Endothelial cell of umbilical vein (primary cell): ENCODE data around the gene ARHGAP18. TPM values are rescaled to one million over a fixed set of nuclear protein-coding genes. Genes with fewer than 3 reads are reported as not detected.

Source experiments
- BruUV-seq: library from RNA; stranded (reverse); fragments of 400-500 nt; replicated peaks from 2 replicates; lab custom pipeline; 2021; lab: Mats Ljungman, UMichigan
- CTCF ChIA-PET: fragments of 300-600, 350-600 bp; sonication (Branson Sonifier 250); formaldehyde crosslinking; loops from one replicate; lab custom pipeline; 2021; ENCODE audit warnings: antibody characterized with exemption, inconsistent platforms; lab: Charles Lee
- POLR2A ChIA-PET: fragments of 300-600, 350-600 bp; sonication (Branson Sonifier 250); formaldehyde crosslinking; loops from one replicate; lab custom pipeline; 2021; ENCODE audit warnings: antibody characterized with exemption, inconsistent platforms; lab: Charles Lee
- DNase-seq: peaks from one replicate; pipeline ENCODE4 v3.0.0-alpha.2; 2011; ENCODE audit warnings: low read depth, low spot score
- FAIRE-seq: peaks from 2 replicates; lab custom pipeline; 2011; peaks lifted over from hg19 to GRCh38; lab: Jason Lieb, UNC
- H2AFZ ChIP-seq: 2 replicates; pipeline ENCODE4 v1.6.0; 2012; ENCODE audit warnings: low read depth, low read length, control low read depth, inconsistent platforms
- H3K27ac ChIP-seq: 2 replicates; pipeline ENCODE4 v1.5.1; 2011; ENCODE audit warnings: low read depth, mild to moderate bottlenecking, control low read depth, low read length, moderate library complexity; ENCODE audit not compliant: insufficient read depth
- H3K27me3 ChIP-seq, 2 experiments: 2 replicates each; pipeline versions ENCODE4 v1.6.0 to v1.6.1; 2011; ENCODE audit warnings: low read length in 2 of 2, mixed read lengths in 1 of 2; ENCODE audit not compliant: control insufficient read depth in 2 of 2, insufficient read depth in 2 of 2
- H3K36me3 ChIP-seq, 2 experiments: 2 replicates in 1 of 2; 3 replicates in 1 of 2; pipeline ENCODE4 v1.5.1; 2011; ENCODE audit warnings: low read length in 2 of 2, mild to moderate bottlenecking in 1 of 2, moderate library complexity in 1 of 2; ENCODE audit not compliant: control insufficient read depth in 2 of 2, insufficient read depth in 2 of 2; ENCODE audit errors: extremely low read depth in 1 of 2
- H3K4me1 ChIP-seq: 3 replicates; pipeline ENCODE4 v1.5.1; 2011; ENCODE audit warnings: mild to moderate bottlenecking, low read length; ENCODE audit not compliant: control insufficient read depth, insufficient read depth; ENCODE audit errors: extremely low read depth
- H3K4me2 ChIP-seq: 2 replicates; pipeline ENCODE4 v1.6.1; 2011; ENCODE audit warnings: low read length, control low read depth, mixed read lengths; ENCODE audit not compliant: insufficient read depth
- H3K4me3 ChIP-seq, 3 experiments: fragments of 200-600 bp in 1 of 3; sonication (generic), shearing (Covaris generic) in 1 of 3; replicated peaks in 1 of 3; 2 replicates each; pipeline ENCODE4 v1.5.1; 2011 to 2016; ENCODE audit warnings: control low read depth in 3 of 3, low read length in 3 of 3, mild to moderate bottlenecking in 2 of 3, inconsistent platforms in 1 of 3, low read depth in 1 of 3, moderate library complexity in 1 of 3; ENCODE audit not compliant: insufficient read depth in 1 of 3
- H3K79me2 ChIP-seq: 2 replicates; pipeline ENCODE4 v1.6.0; 2012; ENCODE audit warnings: low read length, inconsistent platforms; ENCODE audit not compliant: control insufficient read depth, insufficient read depth
- H3K9ac ChIP-seq: replicated peaks from 2 replicates; pipeline ENCODE3; 2011; ENCODE audit warnings: low read length, control low read depth; ENCODE audit not compliant: insufficient read depth; ENCODE audit errors: extremely low read depth
- H3K9me1 ChIP-seq: replicated peaks from 3 replicates; pipeline ENCODE4 v1.6.0; 2011; ENCODE audit warnings: mild to moderate bottlenecking, low read length; ENCODE audit not compliant: control insufficient read depth, insufficient read depth; ENCODE audit errors: extremely low read depth
- H3K9me3 ChIP-seq: replicated peaks from 2 replicates; pipeline ENCODE4 v1.5.1; 2012; ENCODE audit warnings: low read length, inconsistent platforms; ENCODE audit not compliant: control insufficient read depth, insufficient read depth
- H4K20me1 ChIP-seq: replicated peaks from 2 replicates; pipeline ENCODE3; 2011; ENCODE audit warnings: mild to moderate bottlenecking, low read length; ENCODE audit not compliant: control insufficient read depth, insufficient read depth; ENCODE audit errors: extremely low read depth
- EZH2 ChIP-seq: IDR thresholded peaks from 2 replicates; pipeline ENCODE4 v1.6.1; 2012; ENCODE audit warnings: borderline replicate concordance, low read depth, mild to moderate bottlenecking, moderate library complexity, low read length, inconsistent platforms; ENCODE audit not compliant: severe bottlenecking
- FOS ChIP-seq: IDR thresholded peaks from 2 replicates; pipeline ENCODE4 v1.6.1; 2011; ENCODE audit warnings: mild to moderate bottlenecking, low read length, moderate library complexity, borderline replicate concordance; ENCODE audit not compliant: insufficient read depth
- GATA2 ChIP-seq: IDR thresholded peaks from 2 replicates; pipeline ENCODE4 v1.7.0; 2011; ENCODE audit warnings: low read depth, mild to moderate bottlenecking, moderate library complexity, mixed read lengths, low read length; ENCODE audit not compliant: insufficient read length, insufficient read depth
- JUN ChIP-seq: IDR thresholded peaks from 2 replicates; pipeline ENCODE4 v1.6.1; 2011; ENCODE audit warnings: borderline replicate concordance, low read depth; ENCODE audit not compliant: insufficient read length, insufficient read depth
- MYC ChIP-seq: IDR thresholded peaks from one replicate; pipeline ENCODE4 v1.6.1; 2011; ENCODE audit warnings: mild to moderate bottlenecking, low read depth, low read length
- POLR2A ChIP-seq: IDR thresholded peaks from 2 replicates; pipeline ENCODE4 v1.6.1; 2012; ENCODE audit warnings: low read depth, mild to moderate bottlenecking, control low read depth, low read length
- POLR2AphosphoS5 ChIP-seq: IDR thresholded peaks from 2 replicates; pipeline ENCODE4 v1.6.1; 2012; ENCODE audit warnings: low read depth, mild to moderate bottlenecking, control low read depth, low read length, moderate library complexity; ENCODE audit not compliant: insufficient read depth
- dilution Hi-C: fragments of 300-500 bp; cut with MboI; formaldehyde crosslinking; loops from one replicate; pipeline ENCODE4 v1.15.0; 2019; ENCODE audit warnings: low sequenced_read_pairs; ENCODE audit not compliant: extremely low pct_ligation_motif_present
- intact Hi-C: fragments of 100-400 bp; cut with micrococcal nuclease; formaldehyde crosslinking; loops from one replicate; pipeline ENCODE4 v1.10.0; 2022
- polyA plus RNA-seq, 4 experiments: library from polyadenylated mRNA; depleted of rRNA in 3 of 4; stranded (reverse) in 3 of 4; unstranded in 1 of 4; fragments of >200 nt; gene quantifications; 2 replicates each; pipeline versions ENCODE4 v1.2.1 to v1.2.3, GENCODE V29; 2011 to 2012; ENCODE audit warnings: missing spikeins in 1 of 4
- total RNA-seq: library from RNA; stranded (reverse); gene quantifications from 2 replicates; pipeline ENCODE4 v1.2.3, GENCODE V29; 2021
- TF ChIP-seq, protein P1 (sequence below), 2 donors: IDR thresholded peaks; 1 replicate in 1 of 2; 2 replicates in 1 of 2; pipeline ENCODE4 v1.5.1; 2011; ENCODE audit warnings: low read length in 2 of 2, mild to moderate bottlenecking in 2 of 2, moderate library complexity in 2 of 2, control low read depth in 1 of 2, inconsistent platforms in 1 of 2, low read depth in 1 of 2; ENCODE audit not compliant: insufficient read depth in 1 of 2; ENCODE audit errors: extremely low read depth in 1 of 2
- TF ChIP-seq, protein P2 (sequence below): IDR thresholded peaks from 2 replicates; pipeline ENCODE4 v1.6.1; 2011; ENCODE audit not compliant: insufficient read depth, insufficient read length

ARHGAP18 gene
- total and polyA plus RNA-seq, 2 donors (not counting 3 experiments of a cell fraction or from before 2014, with no cell fraction given), result 13.1 to 86.1 TPM

DNA sequence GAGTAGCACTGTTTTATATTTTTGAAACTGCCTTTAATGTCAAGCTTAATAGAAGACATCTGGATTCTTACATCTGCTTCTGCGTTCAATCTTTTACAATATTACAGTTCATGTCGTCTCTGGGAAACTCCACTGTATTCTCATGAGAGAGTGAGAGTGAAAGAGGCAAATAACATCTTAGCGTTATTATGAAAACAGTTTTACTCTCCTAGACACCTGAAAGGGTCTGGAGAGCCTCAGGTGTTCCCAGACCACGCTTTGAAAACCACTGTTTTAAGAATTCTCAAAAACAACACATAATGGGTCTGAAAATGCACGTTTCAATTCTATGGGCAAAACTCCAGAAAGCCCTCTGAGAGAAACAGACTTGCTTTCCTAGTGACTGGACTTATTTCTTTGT, 63.3 kb downstream of the ARHGAP18 start:
- Histone ChIP-seq H3K9ac (peak overlapping the region; percentile 76), H4K20me1 (no peaks in the 10 kb centered on the region), H3K79me2 (peaks cover 40% of the 10 kb centered on the region), H3K4me3 (no peak overlapping the region), H3K9me3 (no peaks in the 10 kb centered on the region), H3K36me3 (peaks cover 0 to 7% of the 10 kb centered on the region in 2 experiments), H3K4me2 (peak overlapping the region; percentile 89), H3K9me1 (no peaks in the 10 kb centered on the region), H3K27me3 (no peaks in the 10 kb centered on the region), H3K27ac (peak overlapping the region; percentile 98), H3K4me1 (peaks cover 81% of the 10 kb centered on the region), H2AFZ (no peak overlapping the region)
- DNase-seq (no peak), FAIRE-seq (no peak)
- no TSS peak for BruUV-seq
- ChIA-PET CTCF (interaction anchor here (3.4 kb wide), 1 partner anchor 26 kb away, joined by 16 read pairs; no protein-coding TSS in a partner anchor), POLR2A (no interaction called here)
- intact Hi-C loops, result no loop called here
- no peak for TF ChIP-seq JUN
- TF ChIP-seq, protein P1, sequence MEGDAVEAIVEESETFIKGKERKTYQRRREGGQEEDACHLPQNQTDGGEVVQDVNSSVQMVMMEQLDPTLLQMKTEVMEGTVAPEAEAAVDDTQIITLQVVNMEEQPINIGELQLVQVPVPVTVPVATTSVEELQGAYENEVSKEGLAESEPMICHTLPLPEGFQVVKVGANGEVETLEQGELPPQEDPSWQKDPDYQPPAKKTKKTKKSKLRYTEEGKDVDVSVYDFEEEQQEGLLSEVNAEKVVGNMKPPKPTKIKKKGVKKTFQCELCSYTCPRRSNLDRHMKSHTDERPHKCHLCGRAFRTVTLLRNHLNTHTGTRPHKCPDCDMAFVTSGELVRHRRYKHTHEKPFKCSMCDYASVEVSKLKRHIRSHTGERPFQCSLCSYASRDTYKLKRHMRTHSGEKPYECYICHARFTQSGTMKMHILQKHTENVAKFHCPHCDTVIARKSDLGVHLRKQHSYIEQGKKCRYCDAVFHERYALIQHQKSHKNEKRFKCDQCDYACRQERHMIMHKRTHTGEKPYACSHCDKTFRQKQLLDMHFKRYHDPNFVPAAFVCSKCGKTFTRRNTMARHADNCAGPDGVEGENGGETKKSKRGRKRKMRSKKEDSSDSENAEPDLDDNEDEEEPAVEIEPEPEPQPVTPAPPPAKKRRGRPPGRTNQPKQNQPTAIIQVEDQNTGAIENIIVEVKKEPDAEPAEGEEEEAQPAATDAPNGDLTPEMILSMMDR (IDR thresholded peaks at IDR 0.05; ENCODE audit: extremely low read depth in 1 of 2, insufficient read depth in 1 of 2, low read depth in 1 of 2, low read length in 2 of 2), result no peak
- TF ChIP-seq EZH2, result no peak
- no peak for TF ChIP-seq POLR2A
- no peak for TF ChIP-seq FOS
- no peak for TF ChIP-seq MYC
- TF ChIP-seq, protein P2, sequence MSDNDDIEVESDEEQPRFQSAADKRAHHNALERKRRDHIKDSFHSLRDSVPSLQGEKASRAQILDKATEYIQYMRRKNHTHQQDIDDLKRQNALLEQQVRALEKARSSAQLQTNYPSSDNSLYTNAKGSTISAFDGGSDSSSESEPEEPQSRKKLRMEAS, result no peak
- no peak for TF ChIP-seq POLR2AphosphoS5
- TF ChIP-seq GATA2, result no peak
- dilution Hi-C loops, result no loop called here
